ENCODE results near the gene SPRY4.
"Not testable (repeated sequence)": the region's sequence is repeated elsewhere in the genome, so short reads cannot be mapped to it uniquely, and the experiment has no call there.

Gene SPRY4

GRCh38 chr5:142314109-142314508 lies 10.7 kb downstream of the SPRY4 start:
- no peak for DNase-seq (ENCODE audit: low read depth)

- DNase-seq (ENCODE audit: low read depth) = no peak
Observed at GRCh38 chr5:142313682-142314081, 11.1 kb downstream of the SPRY4 start.

GRCh38 chr5:142313275-142313674 lies 11.5 kb downstream of the SPRY4 start:
- no peak for DNase-seq (ENCODE audit: low read depth)

GRCh38 chr5:142312399-142312798 lies 12.4 kb downstream of the SPRY4 start:
- DNase-seq (ENCODE audit: low read depth) = no peak

GRCh38 chr5:142311725-142312124 lies 13.1 kb downstream of the SPRY4 start:
- no peak for DNase-seq (ENCODE audit: low read depth)

GRCh38 chr5:142310803-142311202 lies 14.0 kb downstream of the SPRY4 start:
- no peak for DNase-seq (ENCODE audit: low read depth)

GRCh38 chr5:142309747-142310318 lies 15.0 kb downstream of the SPRY4 start:
- no peak for DNase-seq (ENCODE audit: low read depth)

- DNase-seq (ENCODE audit: low read depth) = no peak
Observed at GRCh38 chr5:142308358-142308757, 16.5 kb downstream of the SPRY4 start.

GRCh38 chr5:142307146-142307890 lies 17.5 kb downstream of the SPRY4 start:
- no peak for DNase-seq (ENCODE audit: low read depth)

- no peak for DNase-seq (ENCODE audit: low read depth)
Observed at GRCh38 chr5:142306077-142306502, 18.7 kb downstream of the SPRY4 start.

- DNase-seq (ENCODE audit: low read depth) = no peak
Observed at GRCh38 chr5:142305211-142305610, 19.6 kb downstream of the SPRY4 start.

- DNase-seq (ENCODE audit: low read depth) = no peak
Observed at GRCh38 chr5:142304013-142304701, 20.7 kb downstream of the SPRY4 start.

- no peak for DNase-seq (ENCODE audit: low read depth)
Observed at GRCh38 chr5:142303565-142303964, 21.3 kb downstream of the SPRY4 start.

- DNase-seq (ENCODE audit: low read depth) = no peak
Observed at GRCh38 chr5:142301540-142301939, 23.3 kb downstream of the SPRY4 start.

- DNase-seq (ENCODE audit: low read depth) = no peak
Observed at GRCh38 chr5:142300677-142301076, 24.1 kb downstream of the SPRY4 start.

- DNase-seq (ENCODE audit: low read depth) = no peak
Observed at GRCh38 chr5:142298789-142299188, 26.0 kb downstream of the SPRY4 start.

GRCh38 chr5:142297786-142298185 lies 27.0 kb downstream of the SPRY4 start:
- DNase-seq (ENCODE audit: low read depth) = not testable (repeated sequence)

- no peak for DNase-seq (ENCODE audit: low read depth)
Observed at GRCh38 chr5:142296914-142297417, 27.9 kb downstream of the SPRY4 start.

GRCh38 chr5:142295960-142296860 lies 28.6 kb downstream of the SPRY4 start:
- DNase-seq (ENCODE audit: low read depth) = no peak

- no peak for DNase-seq (ENCODE audit: low read depth)
Observed at GRCh38 chr5:142295084-142295758, 29.6 kb downstream of the SPRY4 start.

GRCh38 chr5:142293486-142293885 lies 31.3 kb downstream of the SPRY4 start:
- DNase-seq (ENCODE audit: low read depth) = no peak
